Pancreas (tissue), 10 donors: Measurements from ENCODE around the gene HLCS. TPM values are rescaled to one million over a fixed set of nuclear protein-coding genes. Genes with fewer than 3 reads are reported as not detected.

ENCODE experiments used
- ATAC-seq, 4 donors: fragments of 200-7000 bp; cut with Tn5 transposase; one replicate each; pipeline versions ENCODE4 v1.8.0 to v1.9.1; 2020; ENCODE audit warnings: mild to moderate bottlenecking in 4 of 4, moderate library complexity in 4 of 4
- DNase-seq, 6 donors: peaks; one replicate each; pipeline ENCODE4 v3.0.0-alpha.2; 2020
- FAIRE-seq: peaks from 2 replicates; lab custom pipeline; 2012; peaks lifted over from hg19 to GRCh38; lab: Jason Lieb, UNC
- H3K27ac ChIP-seq, 4 donors: fragments of 200-600 bp; sonication (generic); 1 replicate in 3 of 4; 2 replicates in 1 of 4; pipeline versions ENCODE4 v1.5.0 to v1.8.0; 2020
- H3K27me3 ChIP-seq, 4 donors: fragments of 200-600 bp; one replicate each; pipeline ENCODE4 v1.8.0; 2021
- H3K36me3 ChIP-seq, 3 donors: fragments of 200-600 bp; sonication (generic) in 1 of 3; one replicate each; pipeline versions ENCODE4 v1.5.0 to v1.8.0; 2020 to 2021
- H3K4me1 ChIP-seq, 3 donors: fragments of 200-600 bp; one replicate each; pipeline ENCODE4 v1.8.0; 2021
- H3K4me3 ChIP-seq, 4 donors: fragments of 200-600 bp; sonication (generic) in 2 of 4; one replicate each; pipeline versions ENCODE4 v1.5.0 to v1.8.0; 2020 to 2021
- H3K9me3 ChIP-seq, 4 donors: fragments of 200-600 bp; one replicate each; pipeline ENCODE4 v1.8.0; 2021
- CTCF ChIP-seq, 4 donors: fragments of 200-600 bp; sonication (generic) in 3 of 4; IDR thresholded peaks; one replicate each; pipeline versions ENCODE4 v1.5.0 to v1.8.0; 2021; ENCODE audit warnings: antibody characterized with exemption in 4 of 4
- WGBS, 2 donors: extraction: QIAGEN DNeasy Blood & Tissue Kit; methylation state at CpG; one replicate each; pipeline ENCODE4 v1.1.7; 2013; 5-methylcytosine and 5-hydroxymethylcytosine counted together
- intact Hi-C, 3 donors: fragments of 100-400 bp; cut with DNase I; formaldehyde crosslinking; loops; one replicate each; pipeline versions ENCODE4 v1.11.1 to v1.14.2; 2022
- polyA plus RNA-seq, 2 donors: library from polyadenylated mRNA; stranded (reverse); fragments of 200-250 nt; gene quantifications; one replicate each; pipeline ENCODE4 v1.2.3, GENCODE V29; 2013
- total RNA-seq, 6 donors: library from RNA; stranded (reverse); fragmentation: NEBNext Ultra II Directional in 4 of 6; extraction: Animal tissue kit (Norgen Biotek cat#: 25700) in 4 of 6; gene quantifications; one replicate each; pipeline versions ENCODE4 v1.2.1 to v1.2.4, GENCODE V29; 2021 to 2023
- donor health status: healthy with polysubstance abuse.
- donor health status: DM: no; HTN: no; CAD: no; lungs with moderate emphysema.
- donor health status: DM: no; HTN: no; CAD: no.
- donor health status: control.
- donor health status: control.
- donor health status: Bipolar disorder and iron deficiency.
- donor health status: DM: yes; HTN: yes; CAD: no.
- donor health status: DM: no; HTN: no; CAD: no.
- donor health status: DM: no; HTN: no; CAD: no.
- donor health status: DM: yes; HTN: yes; CAD: no.

Gene HLCS
- total and polyA plus RNA-seq, 8 donors: 5.5 to 14.0 (median 11.9) TPM

DNA sequence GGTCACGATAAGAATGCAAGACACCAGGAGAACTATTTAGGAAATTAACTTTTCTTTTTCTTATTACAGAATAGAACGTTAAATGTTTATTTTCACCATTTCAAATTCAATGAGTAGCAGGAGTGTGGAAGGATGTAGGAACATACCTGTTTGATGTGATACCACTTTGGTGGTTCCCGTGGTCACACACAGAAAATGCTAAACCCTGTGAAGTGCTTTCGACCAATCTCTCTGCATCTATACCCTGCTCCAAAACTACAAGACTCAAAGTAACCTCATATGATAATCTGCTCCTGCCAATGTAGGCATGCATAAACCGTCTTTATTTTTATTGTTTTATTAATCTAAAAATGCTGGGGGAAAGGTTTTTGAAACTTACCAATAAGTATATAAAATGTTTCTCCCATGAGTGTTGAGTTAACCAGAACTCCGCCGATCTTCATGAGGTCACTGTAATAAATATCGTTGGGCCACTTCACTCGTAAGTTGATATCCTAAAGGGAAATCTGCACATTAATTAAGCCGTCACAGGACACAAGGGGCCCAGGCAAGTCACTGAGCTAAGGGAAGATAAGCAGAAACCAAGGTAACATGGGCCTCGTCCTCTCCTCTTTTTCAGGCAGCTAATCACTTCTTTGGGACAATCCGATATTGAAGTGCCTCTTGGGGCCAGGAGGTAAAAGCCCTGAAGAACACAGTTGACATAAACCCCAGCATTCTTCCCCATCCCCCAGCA lies 207.0 kb downstream of the HLCS start:
- intact Hi-C loops: no loop called here
- 80 to 86% methylated on average over 12 of the region's 12 CpGs for WGBS, 2 donors
- no peaks in the 10 kb centered on the region for H3K27me3 ChIP-seq
- H3K4me1 ChIP-seq: no peaks in the 10 kb centered on the region
- FAIRE-seq (no peak), ATAC-seq (no peak), DNase-seq (no peak)
- H3K36me3 ChIP-seq: peaks cover 0 to 4% (median 0%) of the 10 kb centered on the region in 3 donors
- TF ChIP-seq CTCF (IDR thresholded peaks at IDR 0.05): no peak
- no peaks in the 10 kb centered on the region for H3K9me3 ChIP-seq
- no peak overlapping the region for H3K27ac ChIP-seq
- no peak overlapping the region for H3K4me3 ChIP-seq

- Histone ChIP-seq H3K9me3 (no peaks in the 10 kb centered on the region), H3K4me1 (no peaks in the 10 kb centered on the region), H3K27ac (no peak overlapping the region), H3K4me3 (no peak overlapping the region), H3K36me3 (peaks cover 0 to 4% (median 0%) of the 10 kb centered on the region in 3 donors), H3K27me3 (no peaks in the 10 kb centered on the region)
- TF ChIP-seq CTCF (IDR thresholded peaks at IDR 0.05): no peak
- ATAC-seq (no peak), FAIRE-seq (no peak), DNase-seq (no peak)
- WGBS, 2 donors: 96 to 99% methylated on average over 6 of the region's 6 CpGs
- intact Hi-C loops: no loop called here
These were observed 209.3 kb downstream of the HLCS start for GRCh38 chr21:36757196-36757595.

DNA sequence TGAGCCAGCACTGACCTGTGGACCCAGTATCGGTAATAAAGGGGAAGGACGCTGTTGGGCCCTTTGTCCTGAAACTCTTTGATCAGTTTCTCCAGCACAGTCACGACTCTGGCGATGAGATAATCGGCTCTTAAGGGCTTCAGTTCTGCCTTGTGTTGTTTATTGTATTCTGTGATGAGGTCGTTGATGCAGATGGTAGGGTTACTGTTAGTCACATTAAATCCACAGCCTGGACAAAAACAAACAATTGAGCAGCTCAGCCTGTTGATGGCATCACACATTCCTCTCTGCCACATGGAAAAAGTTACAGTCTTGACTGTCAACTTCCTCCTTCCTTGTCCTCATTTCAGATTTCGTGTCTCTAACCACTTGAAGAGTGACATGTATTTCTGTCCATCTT lies 209.9 kb downstream of the HLCS start:
- DNase-seq: no peak
- Histone ChIP-seq H3K9me3 (no peaks in the 10 kb centered on the region), H3K4me1 (no peaks in the 10 kb centered on the region), H3K27me3 (no peaks in the 10 kb centered on the region), H3K4me3 (no peak overlapping the region), H3K27ac (no peak overlapping the region), H3K36me3 (peaks cover 0 to 4% (median 0%) of the 10 kb centered on the region in 3 donors)
- WGBS, 2 donors: 88 to 92% methylated on average over 7 of the region's 7 CpGs
- TF ChIP-seq CTCF (IDR thresholded peaks at IDR 0.05): no peak
- no peak for FAIRE-seq
- peak in 2 of 4 donors; percentile 20 to 37 for ATAC-seq
- intact Hi-C loops: no loop called here

DNA sequence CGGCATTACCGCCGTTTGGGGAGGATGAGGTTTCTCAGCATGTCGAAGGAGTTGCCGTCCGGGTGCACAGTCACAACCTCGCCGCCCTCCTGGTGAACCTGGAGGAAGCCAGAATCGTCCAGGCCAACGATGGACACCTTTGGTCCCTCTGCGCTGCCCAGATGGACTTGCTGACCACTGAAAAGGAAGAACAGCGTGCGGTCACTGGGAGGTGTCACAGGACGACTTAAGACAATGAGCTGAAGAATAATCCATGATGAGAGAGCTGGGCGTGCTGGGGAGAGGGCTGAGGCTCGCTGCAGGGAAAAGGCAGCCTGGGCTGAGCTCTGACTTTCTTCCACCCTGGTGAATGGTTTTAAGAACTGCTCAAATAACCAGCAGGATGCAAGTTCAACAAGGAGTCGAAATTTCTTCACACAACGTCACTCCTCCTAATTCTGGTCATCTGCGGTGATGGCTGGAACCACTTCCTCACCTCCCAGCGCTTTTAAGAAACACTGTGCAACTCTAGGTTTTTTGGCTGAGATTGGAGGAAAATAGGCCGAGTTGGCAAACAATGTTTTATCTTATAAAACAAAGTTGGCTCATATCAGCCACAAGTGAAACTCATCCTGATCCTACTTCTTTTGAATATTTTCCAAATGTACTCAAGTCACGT lies 212.1 kb downstream of the HLCS start:
- DNase-seq: no peak
- Histone ChIP-seq H3K27ac (no peak overlapping the region), H3K9me3 (no peaks in the 10 kb centered on the region), H3K4me1 (no peaks in the 10 kb centered on the region), H3K4me3 (no peak overlapping the region), H3K27me3 (no peaks in the 10 kb centered on the region), H3K36me3 (peaks cover 0 to 4% (median 0%) of the 10 kb centered on the region in 3 donors)
- no peak for ATAC-seq
- FAIRE-seq: no peak
- TF ChIP-seq CTCF (IDR thresholded peaks at IDR 0.05): no peak
- WGBS, 2 donors: 86% methylated on average over 22 of the region's 22 CpGs
- intact Hi-C loops: no loop called here

DNA sequence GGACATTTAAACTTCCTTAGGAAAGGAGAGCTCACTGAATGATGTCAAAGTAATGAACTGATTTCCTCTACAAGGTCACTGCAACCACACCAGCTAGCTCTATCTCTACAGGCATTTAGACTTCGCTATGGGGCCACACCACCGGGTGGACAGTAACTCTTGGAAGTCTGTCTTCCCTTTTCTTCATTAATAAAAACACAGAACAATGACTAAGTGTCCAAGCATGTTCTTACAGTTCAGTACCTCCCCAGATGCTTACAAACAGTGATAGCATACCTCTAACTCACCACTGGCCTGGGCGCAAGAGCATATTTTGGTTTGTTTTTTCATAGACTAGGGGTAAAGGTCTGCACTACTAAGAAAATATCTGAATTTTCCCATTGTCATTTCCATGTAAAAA lies 212.9 kb downstream of the HLCS start:
- no peaks in the 10 kb centered on the region for H3K9me3 ChIP-seq
- FAIRE-seq (no peak), DNase-seq (no peak), ATAC-seq (no peak)
- intact Hi-C loops: no loop called here
- TF ChIP-seq CTCF (IDR thresholded peaks at IDR 0.05): no peak
- H3K4me1 ChIP-seq: no peaks in the 10 kb centered on the region
- no peaks in the 10 kb centered on the region for H3K27me3 ChIP-seq
- H3K27ac ChIP-seq: no peak overlapping the region
- H3K36me3 ChIP-seq: peaks cover 0 to 4% (median 0%) of the 10 kb centered on the region in 3 donors
- WGBS, 2 donors: 88 to 90% methylated on average over 3 of the region's 3 CpGs
- H3K4me3 ChIP-seq: no peak overlapping the region
